Measurements from ENCODE around the gene DNAH10. TPM values are rescaled to one million over a fixed set of nuclear protein-coding genes. Genes with fewer than 3 reads are reported as not detected.

Gene DNAH10
- total RNA-seq, 1 experiment from 2014 or later, result 0.17 TPM

DNA sequence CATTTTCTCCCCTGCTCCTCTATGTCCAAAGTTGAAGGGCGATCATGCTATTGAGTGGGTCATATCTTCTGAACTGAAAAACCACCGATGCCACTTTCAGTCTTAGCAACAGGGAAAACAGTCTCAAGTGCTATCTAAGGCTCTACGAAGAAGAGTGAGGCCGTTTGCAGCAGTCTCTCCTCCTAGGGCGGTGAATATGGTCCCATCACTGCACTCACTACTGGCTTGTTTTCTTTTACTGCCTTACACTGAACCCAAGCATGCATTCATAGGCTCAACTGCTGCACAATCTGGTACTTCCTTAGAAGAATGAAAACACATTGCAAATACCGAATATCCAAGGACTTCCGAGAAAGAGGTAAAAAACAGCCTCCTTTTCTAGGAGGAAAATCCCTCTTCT, 92.1 kb downstream of the DNAH10 start:
- no peak overlapping the region for H4K8ac ChIP-seq (replicated peaks; ENCODE audit: insufficient read length, low read depth, low read length)
- no peak overlapping the region for H3K18ac ChIP-seq (ENCODE audit: insufficient read length, low read depth, low read length)
- no peaks in the 10 kb centered on the region for H3K79me1 ChIP-seq (ENCODE audit: insufficient read depth, low read depth, low read length, poor library complexity, severe bottlenecking)
- no peak overlapping the region for H2AFZ ChIP-seq (ENCODE audit: low read length)
- no peak overlapping the region for H2AK5ac ChIP-seq (ENCODE audit: insufficient read length, low read length)
- DNase-seq, result no peak
- H3K56ac ChIP-seq (ENCODE audit: insufficient read length, low read depth, low read length), result no peak overlapping the region
- Mint-ChIP-seq H3K27me3 (ENCODE audit: low read depth) (peaks cover 74% of the 10 kb centered on the region), H3K27ac (no peak overlapping the region), H3K9me3 (no peaks in the 10 kb centered on the region; a peak in 2 of 5 replicates), H3K4me3 (no peak overlapping the region), H3K36me3 (ENCODE audit: insufficient read depth in 1 of 3, low read depth in 3 of 3) (no peaks in the 10 kb centered on the region), H3K4me1 (no peaks in the 10 kb centered on the region)
- no peaks in the 10 kb centered on the region for H3K4me1 ChIP-seq (ENCODE audit: insufficient read depth, low read length)
- no peaks in the 10 kb centered on the region for H3K23me2 ChIP-seq (ENCODE audit: insufficient read length, low read depth, low read length, poor library complexity, severe bottlenecking)
- H4K5ac ChIP-seq (ENCODE audit: insufficient read length, low read depth, low read length), result no peak overlapping the region
- H3K4me2 ChIP-seq (ENCODE audit: insufficient read depth, insufficient read length, low read length), result no peak overlapping the region
- no peak overlapping the region for H2BK120ac ChIP-seq (ENCODE audit: low read depth, low read length, poor library complexity, severe bottlenecking)
- no peaks in the 10 kb centered on the region for H3K79me2 ChIP-seq (ENCODE audit: insufficient read depth, low read length)
- H2BK15ac ChIP-seq (ENCODE audit: low read depth, low read length), result no peak overlapping the region
- H3K9me3 ChIP-seq (ENCODE audit: control insufficient read depth, low read depth, low read length), result no peaks in the 10 kb centered on the region
- no peak overlapping the region for H3K14ac ChIP-seq (ENCODE audit: insufficient read depth, low read length)
- no peak overlapping the region for H3K23ac ChIP-seq (ENCODE audit: insufficient read length, low read depth, low read length)
- no peak overlapping the region for H3K27ac ChIP-seq (ENCODE audit: insufficient read length, low read depth, low read length)
- no peak overlapping the region for H4K91ac ChIP-seq (ENCODE audit: insufficient read length, low read depth, low read length)
- H3T11ph ChIP-seq (ENCODE audit: low read length), result no peak overlapping the region
- no peaks in the 10 kb centered on the region for H3K27me3 ChIP-seq (ENCODE audit: insufficient read depth, low read length)
- TF ChIP-seq, protein P1, sequence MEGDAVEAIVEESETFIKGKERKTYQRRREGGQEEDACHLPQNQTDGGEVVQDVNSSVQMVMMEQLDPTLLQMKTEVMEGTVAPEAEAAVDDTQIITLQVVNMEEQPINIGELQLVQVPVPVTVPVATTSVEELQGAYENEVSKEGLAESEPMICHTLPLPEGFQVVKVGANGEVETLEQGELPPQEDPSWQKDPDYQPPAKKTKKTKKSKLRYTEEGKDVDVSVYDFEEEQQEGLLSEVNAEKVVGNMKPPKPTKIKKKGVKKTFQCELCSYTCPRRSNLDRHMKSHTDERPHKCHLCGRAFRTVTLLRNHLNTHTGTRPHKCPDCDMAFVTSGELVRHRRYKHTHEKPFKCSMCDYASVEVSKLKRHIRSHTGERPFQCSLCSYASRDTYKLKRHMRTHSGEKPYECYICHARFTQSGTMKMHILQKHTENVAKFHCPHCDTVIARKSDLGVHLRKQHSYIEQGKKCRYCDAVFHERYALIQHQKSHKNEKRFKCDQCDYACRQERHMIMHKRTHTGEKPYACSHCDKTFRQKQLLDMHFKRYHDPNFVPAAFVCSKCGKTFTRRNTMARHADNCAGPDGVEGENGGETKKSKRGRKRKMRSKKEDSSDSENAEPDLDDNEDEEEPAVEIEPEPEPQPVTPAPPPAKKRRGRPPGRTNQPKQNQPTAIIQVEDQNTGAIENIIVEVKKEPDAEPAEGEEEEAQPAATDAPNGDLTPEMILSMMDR (conservative IDR thresholded peaks at IDR 0.05), result no peak
- no peak overlapping the region for H2BK20ac ChIP-seq (ENCODE audit: low read depth, low read length, poor library complexity, severe bottlenecking)
- no peaks in the 10 kb centered on the region for H4K20me1 ChIP-seq (ENCODE audit: control insufficient read depth, insufficient read depth, insufficient read length)
- H3K9ac ChIP-seq (ENCODE audit: extremely low read depth, insufficient read length, low read length), result no peak overlapping the region
- no CpG with 5 or more reads among the region's 7 CpGs for WGBS (ENCODE audit: extremely low coverage, insufficient read length, low lambda C conversion rate)
- H2BK12ac ChIP-seq (ENCODE audit: insufficient read length, low read depth, low read length), result no peak overlapping the region
- no peak overlapping the region for H3K4ac ChIP-seq (ENCODE audit: low read depth, low read length)
- no peak overlapping the region for H2BK5ac ChIP-seq (ENCODE audit: insufficient read length, low read length)

Measured in H9 (cell line).